Neural cell (in vitro differentiated cells): ENCODE data around the gene NASP. TPM values are rescaled to one million over a fixed set of nuclear protein-coding genes. Genes with fewer than 3 reads are reported as not detected.

Source experiments
- H2AFZ ChIP-seq: fragments of 200-600, 300-800 bp; sonication (generic), shearing (Covaris generic); 2 replicates; pipeline ENCODE4 v1.6.0; 2014; ENCODE audit warnings: low read depth, mild to moderate bottlenecking, antibody characterized with exemption, low read length, moderate library complexity
- H3F3A ChIP-seq: fragments of 200-600 bp; shearing (Covaris generic); 2 replicates; pipeline ENCODE4 v1.6.1; 2016; ENCODE audit warnings: mild to moderate bottlenecking, moderate library complexity, mixed read lengths, antibody characterized with exemption, low read length; ENCODE audit not compliant: insufficient read depth, poor library complexity, severe bottlenecking
- H3K27ac ChIP-seq: fragments of 200-600, 300-800 bp; sonication (generic), shearing (Covaris generic); 2 replicates; pipeline ENCODE4 v1.5.1; 2014; ENCODE audit warnings: mild to moderate bottlenecking, low read length, moderate library complexity
- H3K27me3 ChIP-seq: fragments of 300-800, 200-600 bp; sonication (generic), shearing (Covaris generic); 2 replicates; pipeline ENCODE4 v1.6.0; 2014; ENCODE audit warnings: mild to moderate bottlenecking, low read depth, low read length, moderate library complexity; ENCODE audit not compliant: insufficient read depth
- H3K36me3 ChIP-seq: fragments of 300-800, 200-600 bp; sonication (generic), shearing (Covaris generic); 2 replicates; pipeline ENCODE4 v1.5.1; 2014; ENCODE audit warnings: mild to moderate bottlenecking, antibody characterized with exemption, low read length, moderate library complexity; ENCODE audit not compliant: insufficient read depth
- H3K4me2 ChIP-seq: fragments of 300-800, 200-600 bp; sonication (generic), shearing (Covaris generic); 2 replicates; pipeline ENCODE4 v1.6.0; 2014; ENCODE audit warnings: mild to moderate bottlenecking, low read length
- H3K4me3 ChIP-seq: fragments of 300-800, 200-600 bp; sonication (generic), shearing (Covaris generic); 2 replicates; pipeline ENCODE4 v1.5.1; 2014; ENCODE audit warnings: mild to moderate bottlenecking, low read length, moderate library complexity
- H3K79me2 ChIP-seq: fragments of 200-600 bp; shearing (Covaris generic); replicated peaks from 2 replicates; pipeline ENCODE4 v1.6.0; 2014; ENCODE audit warnings: mild to moderate bottlenecking, low read length, moderate library complexity; ENCODE audit not compliant: insufficient read depth
- H3K9ac ChIP-seq: fragments of 300-800, 200-600 bp; sonication (generic), shearing (Covaris generic); 2 replicates; pipeline ENCODE4 v1.6.1; 2016; ENCODE audit warnings: mild to moderate bottlenecking, low read length, mixed read lengths
- H3K9me2 ChIP-seq: fragments of 200-600 bp; shearing (Covaris generic); 2 replicates; pipeline ENCODE4 v1.6.1; 2016; ENCODE audit warnings: mild to moderate bottlenecking, low read length, mixed read lengths; ENCODE audit not compliant: insufficient read depth
- H3K9me3 ChIP-seq: fragments of 200-600, 300-800 bp; sonication (generic), shearing (Covaris generic); 2 replicates; pipeline ENCODE4 v1.6.1; 2016; ENCODE audit warnings: mild to moderate bottlenecking, mixed run types, low read length, moderate library complexity, mixed read lengths
- H4K20me1 ChIP-seq: fragments of 200-600 bp; shearing (Covaris generic); 2 replicates; pipeline ENCODE4 v1.6.1; 2016; ENCODE audit warnings: mild to moderate bottlenecking, mixed run types; ENCODE audit not compliant: insufficient read depth
- EP300 ChIP-seq: fragments of 450-650 bp; conservative IDR thresholded peaks from 2 replicates; pipeline ENCODE4 v1.6.1; 2014; ENCODE audit warnings: antibody characterized with exemption, mild to moderate bottlenecking, moderate library complexity; ENCODE audit not compliant: poor library complexity, severe bottlenecking
- EZH2 ChIP-seq: fragments of 200-600, 300-800 bp; shearing (Covaris generic), sonication (generic); IDR thresholded peaks from 2 replicates; pipeline ENCODE4 v1.6.1; 2014; ENCODE audit warnings: antibody characterized with exemption, low read length, borderline replicate concordance, mild to moderate bottlenecking; ENCODE audit not compliant: insufficient read depth, poor library complexity, severe bottlenecking
- MXI1 ChIP-seq: fragments of 450-650 bp; conservative IDR thresholded peaks from 2 replicates; pipeline ENCODE4 v1.6.1; 2014; ENCODE audit warnings: antibody characterized with exemption, mild to moderate bottlenecking; ENCODE audit not compliant: poor library complexity, severe bottlenecking
- POLR2AphosphoS5 ChIP-seq: IDR thresholded peaks from 2 replicates; pipeline ENCODE4 v1.6.1; 2012
- RAD21 ChIP-seq: fragments of 450-650 bp; conservative IDR thresholded peaks from 2 replicates; pipeline ENCODE4 v1.6.1; 2014; ENCODE audit warnings: antibody characterized with exemption, mild to moderate bottlenecking, moderate library complexity
- SMC3 ChIP-seq: fragments of 450-650 bp; conservative IDR thresholded peaks from 2 replicates; pipeline ENCODE4 v1.6.1; 2014; ENCODE audit warnings: antibody characterized with exemption, mild to moderate bottlenecking, moderate library complexity; ENCODE audit not compliant: poor library complexity
- TAF1 ChIP-seq: IDR thresholded peaks from 2 replicates; pipeline ENCODE4 v1.6.1; 2012; ENCODE audit warnings: low read depth
- polyA plus RNA-seq: library from polyadenylated mRNA; depleted of rRNA; stranded (reverse); fragments of >200 nt; gene quantifications from 2 replicates; pipeline ENCODE4 v1.2.3, GENCODE V29; 2014
- TF ChIP-seq, protein P1 (sequence below): IDR thresholded peaks from 2 replicates; pipeline ENCODE4 v1.6.1; 2012; ENCODE audit warnings: borderline replicate concordance
- TF ChIP-seq, protein P2 (sequence below): fragments of 450-650 bp; IDR thresholded peaks from 2 replicates; pipeline ENCODE4 v1.5.1; 2014; ENCODE audit warnings: antibody characterized with exemption, mild to moderate bottlenecking, moderate library complexity; ENCODE audit not compliant: poor library complexity, severe bottlenecking

NASP gene
- polyA plus RNA-seq, 1 donor from 2014 or later = 177 TPM

DNA sequence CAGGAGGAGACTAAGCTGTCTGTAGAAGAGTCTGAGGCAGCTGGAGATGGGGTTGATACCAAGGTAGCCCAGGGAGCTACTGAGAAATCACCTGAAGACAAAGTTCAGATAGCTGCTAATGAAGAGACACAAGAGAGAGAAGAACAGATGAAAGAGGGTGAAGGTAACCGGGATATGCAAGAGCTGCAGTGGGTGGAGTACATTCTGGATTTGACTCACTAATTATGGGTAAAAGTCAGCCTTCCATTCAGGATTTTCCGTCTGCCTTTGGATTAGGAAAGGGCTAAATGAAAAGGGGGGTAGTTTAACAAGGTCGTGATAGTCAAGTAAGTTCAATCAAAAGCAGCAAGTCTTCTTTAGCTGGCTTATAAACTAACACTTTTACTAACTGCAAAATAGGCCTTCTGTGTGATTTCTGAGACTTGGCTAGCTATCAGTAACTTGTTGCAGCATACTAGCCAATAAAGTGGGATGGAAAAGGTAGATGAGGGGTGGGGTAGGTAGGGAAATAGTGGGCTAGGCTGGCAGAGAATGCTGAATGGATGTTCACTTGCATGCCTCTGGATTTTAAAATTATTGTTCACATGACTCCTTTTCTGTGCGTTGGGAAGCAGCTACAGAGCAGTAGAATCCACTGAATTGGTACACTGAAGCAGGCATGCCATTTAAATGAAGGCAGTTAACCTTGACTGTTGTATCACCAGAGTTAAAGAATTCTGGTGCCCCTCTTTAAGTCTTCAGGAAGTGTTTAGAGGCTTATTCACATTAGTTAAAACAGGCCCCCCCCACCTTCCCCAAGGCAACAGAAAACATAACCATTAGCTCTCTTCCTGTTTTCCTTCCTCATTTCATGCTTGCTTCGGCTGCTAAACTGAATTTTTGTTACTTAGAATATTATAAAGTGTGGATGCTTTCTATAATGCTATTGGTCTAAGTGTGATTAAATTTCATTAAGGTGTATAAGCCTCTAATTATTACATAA is 24.6 kb downstream of the NASP start:
- Histone ChIP-seq H3K27me3 (no peaks in the 10 kb centered on the region), H3K4me2 (no peak overlapping the region), H3K9ac (no peak overlapping the region), H3K79me2 (peaks cover 6% of the 10 kb centered on the region), H4K20me1 (no peaks in the 10 kb centered on the region), H2AFZ (no peak overlapping the region), H3F3A (no peaks in the 10 kb centered on the region), H3K9me3 (no peaks in the 10 kb centered on the region), H3K9me2 (no peaks in the 10 kb centered on the region), H3K27ac (no peak overlapping the region), H3K4me3 (no peak overlapping the region), H3K36me3 (peaks cover 8% of the 10 kb centered on the region)
- no peak for TF ChIP-seq TAF1

DNA sequence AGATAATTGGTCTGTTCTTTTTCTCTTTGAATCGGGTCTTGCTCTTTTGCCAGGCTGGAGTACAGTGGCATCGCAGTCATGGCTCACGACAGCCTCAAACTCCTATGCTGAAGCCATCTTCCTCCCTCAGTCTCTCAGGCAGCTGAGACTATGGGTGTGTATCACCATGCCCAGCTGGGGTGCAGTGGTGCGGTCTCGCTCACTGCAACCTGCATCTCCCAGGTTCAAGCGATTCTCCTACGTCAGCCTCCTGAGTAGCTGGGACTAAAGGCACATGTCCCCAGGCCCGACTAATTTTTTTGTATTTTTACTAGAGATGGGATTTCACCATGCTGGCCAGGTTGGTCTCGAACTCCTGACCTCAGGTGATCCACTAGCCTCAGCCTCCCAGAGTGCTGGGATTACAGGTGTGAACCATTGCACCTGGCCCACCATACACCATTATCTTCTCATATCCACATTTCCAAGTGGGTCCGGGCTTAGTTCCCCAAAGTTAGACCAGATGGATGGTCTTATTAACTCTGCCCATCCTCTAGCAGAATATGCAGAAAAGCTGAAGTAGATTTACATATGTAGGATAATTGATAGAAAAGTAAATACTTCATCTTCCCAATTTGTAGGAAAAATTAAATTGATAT is 26.9 kb downstream of the NASP start:
- H3K9me2 ChIP-seq = no peaks in the 10 kb centered on the region
- H2AFZ ChIP-seq = no peak overlapping the region
- no peaks in the 10 kb centered on the region for H3K27me3 ChIP-seq
- H3K4me3 ChIP-seq = no peak overlapping the region
- H4K20me1 ChIP-seq = no peaks in the 10 kb centered on the region
- H3F3A ChIP-seq = no peaks in the 10 kb centered on the region
- no peaks in the 10 kb centered on the region for H3K36me3 ChIP-seq
- H3K79me2 ChIP-seq = peaks cover 3% of the 10 kb centered on the region
- TF ChIP-seq MXI1 (no peak), EZH2 (no peak), TAF1 (no peak), SMC3 (no peak)
- H3K9ac ChIP-seq = no peak overlapping the region
- H3K27ac ChIP-seq = no peak overlapping the region
- H3K9me3 ChIP-seq = no peaks in the 10 kb centered on the region
- no peak overlapping the region for H3K4me2 ChIP-seq

DNA sequence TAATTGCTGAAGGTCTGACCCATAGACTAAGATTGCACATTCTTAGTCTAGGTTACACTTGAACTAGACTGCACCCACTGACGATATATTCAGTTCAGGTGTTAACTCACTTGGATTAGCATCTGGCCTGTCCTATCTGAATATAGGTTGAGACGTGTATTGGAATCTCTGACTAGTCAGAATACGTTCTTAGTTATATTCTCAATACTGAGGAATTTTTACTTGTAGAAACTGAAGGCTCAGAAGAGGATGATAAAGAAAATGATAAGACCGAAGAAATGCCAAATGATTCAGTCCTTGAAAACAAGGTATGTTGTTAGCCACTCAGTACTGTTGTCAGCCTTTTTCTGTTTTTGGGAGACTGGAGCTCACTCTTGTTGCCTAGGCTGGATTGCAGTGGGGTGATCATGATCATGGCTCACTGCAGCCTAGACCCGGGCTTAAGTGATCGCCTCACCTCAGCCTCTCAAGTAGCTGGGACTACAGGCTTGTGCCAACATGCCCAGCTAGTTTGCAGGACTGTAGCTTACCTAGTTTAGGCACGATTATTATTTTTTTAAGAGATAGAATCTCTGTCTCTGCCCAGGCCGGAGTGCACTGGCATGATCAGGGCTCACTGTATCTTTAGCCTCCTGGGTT is 29.2 kb downstream of the NASP start:
- no peaks in the 10 kb centered on the region for H3K36me3 ChIP-seq
- no peaks in the 10 kb centered on the region for H3K79me2 ChIP-seq
- TF ChIP-seq SMC3 (no peak), RAD21 (no peak), TAF1 (no peak), MXI1 (no peak), POLR2AphosphoS5 (no peak), EP300 (no peak), EZH2 (no peak)
- TF ChIP-seq, protein P1, sequence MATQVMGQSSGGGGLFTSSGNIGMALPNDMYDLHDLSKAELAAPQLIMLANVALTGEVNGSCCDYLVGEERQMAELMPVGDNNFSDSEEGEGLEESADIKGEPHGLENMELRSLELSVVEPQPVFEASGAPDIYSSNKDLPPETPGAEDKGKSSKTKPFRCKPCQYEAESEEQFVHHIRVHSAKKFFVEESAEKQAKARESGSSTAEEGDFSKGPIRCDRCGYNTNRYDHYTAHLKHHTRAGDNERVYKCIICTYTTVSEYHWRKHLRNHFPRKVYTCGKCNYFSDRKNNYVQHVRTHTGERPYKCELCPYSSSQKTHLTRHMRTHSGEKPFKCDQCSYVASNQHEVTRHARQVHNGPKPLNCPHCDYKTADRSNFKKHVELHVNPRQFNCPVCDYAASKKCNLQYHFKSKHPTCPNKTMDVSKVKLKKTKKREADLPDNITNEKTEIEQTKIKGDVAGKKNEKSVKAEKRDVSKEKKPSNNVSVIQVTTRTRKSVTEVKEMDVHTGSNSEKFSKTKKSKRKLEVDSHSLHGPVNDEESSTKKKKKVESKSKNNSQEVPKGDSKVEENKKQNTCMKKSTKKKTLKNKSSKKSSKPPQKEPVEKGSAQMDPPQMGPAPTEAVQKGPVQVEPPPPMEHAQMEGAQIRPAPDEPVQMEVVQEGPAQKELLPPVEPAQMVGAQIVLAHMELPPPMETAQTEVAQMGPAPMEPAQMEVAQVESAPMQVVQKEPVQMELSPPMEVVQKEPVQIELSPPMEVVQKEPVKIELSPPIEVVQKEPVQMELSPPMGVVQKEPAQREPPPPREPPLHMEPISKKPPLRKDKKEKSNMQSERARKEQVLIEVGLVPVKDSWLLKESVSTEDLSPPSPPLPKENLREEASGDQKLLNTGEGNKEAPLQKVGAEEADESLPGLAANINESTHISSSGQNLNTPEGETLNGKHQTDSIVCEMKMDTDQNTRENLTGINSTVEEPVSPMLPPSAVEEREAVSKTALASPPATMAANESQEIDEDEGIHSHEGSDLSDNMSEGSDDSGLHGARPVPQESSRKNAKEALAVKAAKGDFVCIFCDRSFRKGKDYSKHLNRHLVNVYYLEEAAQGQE = no peak
- TF ChIP-seq, protein P2, sequence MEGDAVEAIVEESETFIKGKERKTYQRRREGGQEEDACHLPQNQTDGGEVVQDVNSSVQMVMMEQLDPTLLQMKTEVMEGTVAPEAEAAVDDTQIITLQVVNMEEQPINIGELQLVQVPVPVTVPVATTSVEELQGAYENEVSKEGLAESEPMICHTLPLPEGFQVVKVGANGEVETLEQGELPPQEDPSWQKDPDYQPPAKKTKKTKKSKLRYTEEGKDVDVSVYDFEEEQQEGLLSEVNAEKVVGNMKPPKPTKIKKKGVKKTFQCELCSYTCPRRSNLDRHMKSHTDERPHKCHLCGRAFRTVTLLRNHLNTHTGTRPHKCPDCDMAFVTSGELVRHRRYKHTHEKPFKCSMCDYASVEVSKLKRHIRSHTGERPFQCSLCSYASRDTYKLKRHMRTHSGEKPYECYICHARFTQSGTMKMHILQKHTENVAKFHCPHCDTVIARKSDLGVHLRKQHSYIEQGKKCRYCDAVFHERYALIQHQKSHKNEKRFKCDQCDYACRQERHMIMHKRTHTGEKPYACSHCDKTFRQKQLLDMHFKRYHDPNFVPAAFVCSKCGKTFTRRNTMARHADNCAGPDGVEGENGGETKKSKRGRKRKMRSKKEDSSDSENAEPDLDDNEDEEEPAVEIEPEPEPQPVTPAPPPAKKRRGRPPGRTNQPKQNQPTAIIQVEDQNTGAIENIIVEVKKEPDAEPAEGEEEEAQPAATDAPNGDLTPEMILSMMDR = no peak

More for the DNA sequence above, 29.2 kb downstream of the NASP start:
- Histone ChIP-seq H3K9me3 (no peaks in the 10 kb centered on the region), H3K9ac (no peak overlapping the region), H3F3A (no peaks in the 10 kb centered on the region), H3K27ac (no peak overlapping the region), H3K27me3 (no peaks in the 10 kb centered on the region), H3K4me3 (no peak overlapping the region), H4K20me1 (no peaks in the 10 kb centered on the region), H3K4me2 (no peak overlapping the region), H2AFZ (no peak overlapping the region), H3K9me2 (no peaks in the 10 kb centered on the region)
